ENCODE results near the gene ZNF598.

ZNF598 gene

DNA sequence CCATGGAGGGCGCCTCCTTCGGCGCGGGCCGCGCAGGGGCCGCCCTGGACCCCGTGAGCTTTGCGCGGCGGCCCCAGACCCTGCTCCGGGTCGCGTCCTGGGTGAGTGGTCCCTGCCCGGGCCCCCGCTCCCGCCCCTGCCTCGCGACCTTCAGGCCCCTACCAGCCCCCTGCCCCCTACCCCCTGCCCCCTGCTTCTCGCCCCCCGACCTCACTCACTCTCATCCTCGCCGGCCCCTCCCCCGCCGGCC lies 19.6 kb downstream of the ZNF598 start:
- no peak for FAIRE-seq

DNA sequence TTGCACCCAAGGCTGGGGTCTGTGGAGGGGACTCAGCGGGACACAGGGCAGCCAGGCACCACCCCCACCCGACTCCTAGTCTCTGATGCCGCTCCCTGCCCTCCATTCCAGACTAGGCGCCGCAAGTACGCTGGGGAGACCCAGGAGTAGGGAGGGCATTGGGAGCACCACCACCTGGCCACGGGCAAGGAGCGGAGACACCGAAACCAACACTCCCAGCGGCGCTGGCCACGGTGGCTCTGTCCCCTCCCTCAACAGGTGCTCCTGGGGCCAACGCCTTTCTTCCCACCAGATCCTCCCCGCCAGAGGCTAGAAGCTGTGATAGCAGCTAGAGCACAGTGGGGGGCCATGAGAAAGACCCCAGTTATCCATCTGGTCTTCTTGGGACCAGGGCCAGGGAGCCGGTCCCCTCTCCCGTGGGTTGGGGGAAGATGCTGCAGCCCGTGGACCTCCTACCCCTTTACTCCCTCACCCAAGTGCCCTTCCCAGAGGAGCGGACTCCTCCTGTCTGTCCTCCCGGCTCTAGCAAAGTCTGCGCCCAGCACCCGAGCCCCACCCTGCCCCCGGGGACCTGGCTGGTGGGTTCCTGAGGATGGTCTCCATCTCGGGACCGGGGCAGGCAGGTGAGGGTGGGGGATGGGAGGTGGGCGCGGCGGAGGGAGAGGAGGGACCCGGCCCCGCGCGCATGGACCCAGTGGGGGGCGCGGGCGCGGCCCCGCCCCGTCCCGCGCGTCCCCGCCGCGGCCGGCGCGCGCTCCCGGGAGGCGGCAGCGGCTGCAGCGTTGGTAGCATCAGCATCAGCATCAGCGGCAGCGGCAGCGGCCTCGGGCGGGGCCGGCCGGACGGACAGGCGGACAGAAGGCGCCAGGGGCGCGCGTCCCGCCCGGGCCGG lies 20.2 kb downstream of the ZNF598 start, which contains the start of gene SYNGR3:
Gene SYNGR3 (plus strand): TSS at position 762 of the 892 bp plus-strand sequence. CDS start 133 bp downstream, outside the sequence.
- no peak for FAIRE-seq

DNA sequence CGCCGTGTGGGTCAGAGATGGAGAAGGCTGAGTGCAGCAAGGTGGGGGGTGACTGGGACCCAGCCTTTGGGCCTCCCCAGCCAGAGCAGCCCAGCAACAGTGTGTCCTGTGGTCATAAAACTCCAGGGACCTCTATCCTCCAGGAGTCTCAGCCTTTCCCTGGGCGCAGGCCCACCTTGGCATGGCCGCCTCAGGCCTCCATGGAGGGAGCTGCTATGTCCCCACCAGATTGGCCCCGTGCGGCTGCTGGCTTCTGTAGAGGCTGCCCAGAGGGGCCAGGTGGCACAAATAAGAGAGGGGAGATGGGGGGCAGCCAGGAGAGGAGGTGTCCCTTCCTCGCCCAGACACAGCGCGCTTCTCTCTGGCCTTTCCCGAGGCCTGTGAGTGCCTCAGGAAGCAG lies 22.4 kb downstream of the ZNF598 start:
- FAIRE-seq = no peak

DNA sequence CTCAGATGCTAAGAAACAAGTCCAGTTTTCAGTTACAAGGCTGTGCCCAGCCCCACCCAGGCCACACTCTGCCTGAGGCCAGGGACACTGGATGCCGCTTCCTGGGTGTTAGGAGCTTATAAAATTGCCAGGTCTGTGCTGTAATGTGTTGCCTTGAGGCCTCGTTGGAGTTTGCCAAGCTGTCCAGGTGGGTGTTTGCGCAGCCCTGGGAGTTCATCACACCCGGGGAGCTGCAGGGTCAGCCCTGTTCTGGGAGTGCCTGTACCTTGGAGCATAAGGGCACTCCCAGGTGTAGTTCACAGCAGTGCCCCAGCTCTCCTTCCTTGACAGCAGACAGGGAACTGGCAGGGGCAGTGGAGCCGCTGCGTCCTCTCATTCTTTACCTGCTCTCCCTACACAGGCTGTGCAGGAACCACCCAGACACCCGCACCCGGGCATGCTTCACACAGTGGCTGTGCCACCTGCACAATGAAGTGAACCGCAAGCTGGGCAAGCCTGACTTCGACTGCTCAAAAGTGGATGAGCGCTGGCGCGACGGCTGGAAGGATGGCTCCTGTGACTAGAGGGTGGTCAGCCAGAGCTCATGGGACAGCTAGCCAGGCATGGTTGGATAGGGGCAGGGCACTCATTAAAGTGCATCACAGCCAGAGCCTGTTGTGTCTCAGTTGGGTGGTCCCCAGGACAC lies 24.0 kb downstream of the ZNF598 start:
- FAIRE-seq = no peak

DNA sequence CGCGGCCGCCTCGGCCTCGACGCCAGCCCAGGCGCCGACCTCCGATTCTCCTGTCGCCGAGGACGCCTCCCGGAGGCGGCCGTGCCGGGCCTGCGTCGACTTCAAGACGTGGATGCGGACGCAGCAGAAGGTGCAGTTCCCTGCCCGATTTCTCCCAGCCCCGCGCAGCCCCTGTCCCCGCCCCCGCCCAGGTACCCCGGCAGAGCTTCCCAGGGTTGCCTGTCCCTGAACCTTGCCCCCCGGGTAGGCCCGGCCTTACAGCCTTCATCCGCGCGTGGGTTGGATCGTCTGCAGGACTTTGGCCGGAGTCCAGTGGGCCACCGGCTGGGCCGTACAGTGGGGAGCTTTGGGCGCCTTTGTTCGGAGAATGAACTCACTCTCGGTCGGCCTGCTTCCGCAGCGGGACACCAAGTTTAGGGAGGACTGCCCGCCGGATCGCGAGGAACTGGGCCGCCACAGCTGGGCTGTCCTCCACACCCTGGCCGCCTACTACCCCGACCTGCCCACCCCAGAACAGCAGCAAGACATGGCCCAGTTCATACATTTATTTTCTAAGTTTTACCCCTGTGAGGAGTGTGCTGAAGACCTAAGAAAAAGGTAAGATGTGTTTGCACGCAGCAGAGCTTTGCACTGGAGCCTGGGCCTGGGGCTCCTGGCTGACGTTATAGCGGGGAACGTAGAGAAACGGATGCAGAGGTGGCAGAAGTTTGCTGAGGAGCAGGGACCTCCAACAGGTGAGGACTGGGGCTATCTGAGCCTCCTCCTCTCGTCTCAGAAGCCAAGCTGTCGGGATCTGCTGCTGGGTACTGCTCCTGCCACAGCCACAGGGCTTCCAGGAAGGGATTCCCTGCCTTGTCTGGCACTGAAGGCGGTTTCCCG lies 25.0 kb downstream of the ZNF598 start:
- no peak for FAIRE-seq

DNA sequence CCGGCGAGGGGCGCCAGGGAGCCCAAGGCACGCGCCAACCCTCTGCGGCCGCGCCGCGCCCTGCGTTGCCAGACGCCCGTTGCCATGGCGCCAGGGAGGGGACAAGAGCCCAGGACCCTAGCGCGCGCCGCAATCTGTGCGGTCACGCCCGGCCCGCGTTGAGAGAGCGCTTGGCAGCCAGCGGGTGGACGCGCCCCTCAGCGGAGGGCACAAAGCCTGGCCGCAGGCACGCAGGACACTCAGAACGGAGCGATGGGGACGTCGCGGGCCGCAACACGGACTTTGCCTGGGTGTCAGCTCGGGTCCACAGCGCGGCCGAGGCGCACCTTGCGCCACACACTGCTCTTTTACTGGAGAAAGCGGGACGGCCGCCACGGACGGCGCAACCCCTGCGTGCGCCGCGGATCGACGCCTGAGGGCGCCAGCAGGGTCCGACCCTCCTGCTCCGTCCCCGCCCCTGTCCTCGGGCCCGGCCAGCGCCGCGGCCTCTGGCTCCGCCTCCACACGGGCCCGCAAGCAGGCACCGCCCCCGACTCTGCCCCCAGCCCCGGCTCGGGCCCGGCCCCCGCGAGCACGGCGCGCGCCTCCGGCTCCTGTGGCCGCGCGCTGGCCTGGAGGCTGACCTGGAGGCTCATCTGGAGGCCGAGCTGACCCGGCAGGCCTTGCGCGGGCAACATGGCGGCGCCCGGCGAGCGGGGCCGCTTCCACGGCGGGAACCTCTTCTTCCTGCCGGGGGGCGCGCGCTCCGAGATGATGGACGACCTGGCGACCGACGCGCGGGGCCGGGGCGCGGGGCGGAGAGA lies 25.9 kb downstream of the ZNF598 start, which contains the start of gene GFER:
Gene GFER (plus strand): TSS at position 650 of the 803 bp plus-strand sequence. CDS start 26 bp downstream, at position 676.
- FAIRE-seq = no peak

DNA sequence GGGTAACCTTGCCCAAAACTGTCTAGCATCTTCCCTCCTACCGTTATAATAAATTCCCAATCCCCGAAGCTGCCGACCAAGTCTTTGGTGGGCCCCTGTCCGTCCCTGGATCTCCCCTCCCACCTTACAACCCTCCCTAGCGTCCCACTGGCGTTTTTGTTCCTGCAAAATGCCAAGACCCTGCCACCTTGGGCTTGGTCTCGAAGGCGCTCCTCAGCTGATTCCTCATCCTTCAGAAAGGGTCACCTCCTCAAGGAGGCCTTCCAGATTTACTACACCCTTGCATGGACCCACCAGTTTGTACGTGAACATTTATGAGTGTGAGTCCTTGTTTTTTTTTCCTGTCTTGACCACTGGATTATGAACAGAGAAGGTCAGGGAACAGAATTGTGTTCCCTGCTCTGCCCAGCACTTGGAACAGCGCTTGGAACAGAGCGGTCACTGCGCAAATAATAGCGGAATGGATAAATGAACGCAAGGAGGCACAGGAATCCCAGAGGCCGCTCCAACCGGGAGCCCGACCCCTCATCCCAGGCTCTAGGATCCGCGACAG lies 26.6 kb downstream of the ZNF598 start:
- no peak for FAIRE-seq

DNA sequence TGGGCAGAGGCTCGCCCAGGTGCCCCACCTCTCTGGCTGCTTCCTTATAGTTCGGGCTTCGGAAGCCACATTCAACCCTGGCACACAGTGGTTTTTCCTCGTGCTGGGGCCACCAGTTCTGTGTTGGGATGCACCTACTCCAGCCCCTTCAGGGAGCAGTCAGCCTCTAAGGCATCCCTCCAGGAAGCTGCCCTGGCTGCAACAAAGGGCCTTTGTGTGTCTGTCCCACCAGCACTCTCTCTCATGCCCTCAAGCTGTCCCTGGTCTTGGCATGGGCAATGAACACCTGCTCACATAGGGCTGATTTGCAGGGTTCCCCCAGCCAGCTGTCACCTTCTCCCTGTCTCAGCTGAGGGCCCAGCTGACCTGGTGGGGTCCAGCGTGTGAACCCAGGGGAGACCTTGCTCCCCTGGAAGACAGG lies 27.6 kb downstream of the ZNF598 start:
- no peak for FAIRE-seq

DNA sequence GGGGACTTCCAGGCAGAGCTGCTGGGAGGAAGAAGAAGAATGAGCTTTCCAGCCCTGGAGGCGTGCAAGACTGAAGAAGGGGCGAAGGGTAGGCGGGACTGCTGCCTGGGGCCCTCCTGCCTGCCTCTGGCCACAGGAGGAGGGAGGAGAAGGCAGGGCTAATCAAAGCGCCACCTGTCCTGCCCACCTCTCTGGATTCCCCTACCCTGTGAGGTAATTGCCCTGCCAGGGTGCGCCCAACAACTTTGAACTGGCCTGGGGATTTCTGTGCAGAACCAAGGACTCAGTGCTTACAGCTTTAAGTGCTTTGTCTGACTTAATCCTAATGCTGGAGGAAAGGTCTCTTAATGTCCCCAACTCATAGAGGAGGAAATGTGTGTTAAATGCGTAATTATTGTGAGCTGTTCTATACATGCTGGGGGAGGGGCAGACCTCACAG lies 28.2 kb downstream of the ZNF598 start, which contains the start of gene NOXO1:
Gene NOXO1 (minus strand): TSS at position 72 of the 439 bp plus-strand sequence. CDS start 290 bp downstream, outside the sequence.
- no peak for FAIRE-seq

DNA sequence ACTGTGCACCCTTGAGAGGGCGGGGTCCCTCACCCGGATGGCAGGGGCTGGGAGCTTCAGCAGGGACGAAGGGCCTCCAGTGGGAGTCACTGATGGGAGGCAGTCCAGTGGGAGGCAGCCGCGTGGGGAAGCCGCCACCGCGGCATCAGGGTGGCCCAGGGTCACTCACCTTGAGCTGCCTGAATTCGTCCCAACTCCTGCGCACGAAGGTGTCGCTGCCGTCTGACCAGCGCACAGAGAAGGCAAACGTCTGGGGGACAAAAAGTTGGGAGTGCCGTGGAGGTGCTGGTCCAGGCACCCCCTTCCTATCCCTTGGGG lies 28.9 kb downstream of the ZNF598 start:
- no peak for FAIRE-seq

DNA sequence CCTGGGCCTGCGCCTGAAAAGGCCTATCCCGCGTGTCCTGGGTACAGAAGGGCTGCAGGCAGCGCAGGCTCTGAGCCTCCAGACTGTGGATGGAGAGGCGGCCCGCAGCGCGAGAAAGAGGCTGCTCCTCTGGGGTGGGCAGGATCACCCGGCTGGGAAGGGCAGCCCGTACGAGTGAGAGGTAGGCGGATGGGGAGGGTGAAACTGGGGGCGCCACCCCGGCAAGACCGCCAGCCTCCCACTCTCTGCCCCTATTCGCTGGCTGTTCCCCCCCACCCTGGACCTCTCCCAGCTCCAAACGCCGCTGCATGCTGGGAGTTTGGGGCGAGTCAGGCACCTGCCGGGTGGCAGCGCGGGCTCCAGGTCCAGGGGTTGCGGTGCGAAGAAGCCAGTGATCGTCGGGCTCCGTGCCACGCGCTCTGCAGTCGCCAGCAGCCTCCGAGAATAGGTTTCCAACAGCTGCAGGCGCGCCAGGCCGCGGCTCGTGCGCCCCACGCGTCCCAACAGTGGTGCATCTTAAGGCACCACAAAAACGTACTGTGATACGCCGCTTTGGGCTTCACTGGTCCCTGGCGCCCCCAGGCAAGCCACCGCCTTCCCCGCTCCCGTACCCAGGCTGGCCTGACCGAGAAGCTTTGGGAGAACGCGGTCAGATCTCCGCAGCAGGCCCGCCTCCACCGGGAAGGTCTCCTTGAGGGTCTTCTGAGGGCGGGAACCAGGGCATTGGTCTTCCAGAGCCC lies 29.4 kb downstream of the ZNF598 start:
- no peak for FAIRE-seq

DNA sequence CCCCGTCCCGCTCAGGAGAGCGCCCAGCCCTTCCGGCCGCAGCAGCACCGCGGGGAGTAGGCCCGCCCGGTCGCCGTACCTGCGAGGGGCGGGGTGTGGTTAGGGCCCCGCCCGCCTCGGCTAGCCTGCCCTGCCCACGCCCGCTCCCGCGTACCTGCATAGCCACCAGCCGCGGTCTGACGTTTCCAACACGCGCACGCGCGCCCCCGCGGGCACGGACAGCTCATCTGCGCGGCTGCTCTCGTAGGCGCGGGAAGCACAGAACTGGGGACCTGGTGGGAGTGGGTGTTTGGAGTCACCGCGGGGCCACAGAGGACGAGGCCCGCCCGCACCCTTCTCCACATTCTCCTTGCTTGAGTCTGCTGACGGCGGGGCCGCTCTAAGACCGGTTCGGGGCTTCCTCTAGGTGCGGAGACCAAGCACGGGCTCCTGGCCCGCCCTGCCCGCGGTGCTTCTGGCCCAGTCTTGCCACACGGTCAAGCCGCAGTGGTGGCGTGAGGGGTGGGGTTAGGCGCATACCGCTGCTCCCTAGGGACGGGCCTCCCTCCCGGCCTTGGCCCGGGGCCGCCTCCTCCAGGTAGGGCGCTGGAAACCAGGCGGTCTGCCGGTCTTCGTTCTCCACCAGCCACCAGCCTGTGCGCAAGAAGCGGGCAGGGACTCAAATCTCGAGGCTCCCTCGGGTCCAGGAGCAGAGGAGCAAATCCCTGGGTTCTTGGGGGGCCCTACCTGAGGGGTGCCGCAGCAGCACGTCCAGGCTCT lies 30.2 kb downstream of the ZNF598 start:
- no peak for FAIRE-seq

DNA sequence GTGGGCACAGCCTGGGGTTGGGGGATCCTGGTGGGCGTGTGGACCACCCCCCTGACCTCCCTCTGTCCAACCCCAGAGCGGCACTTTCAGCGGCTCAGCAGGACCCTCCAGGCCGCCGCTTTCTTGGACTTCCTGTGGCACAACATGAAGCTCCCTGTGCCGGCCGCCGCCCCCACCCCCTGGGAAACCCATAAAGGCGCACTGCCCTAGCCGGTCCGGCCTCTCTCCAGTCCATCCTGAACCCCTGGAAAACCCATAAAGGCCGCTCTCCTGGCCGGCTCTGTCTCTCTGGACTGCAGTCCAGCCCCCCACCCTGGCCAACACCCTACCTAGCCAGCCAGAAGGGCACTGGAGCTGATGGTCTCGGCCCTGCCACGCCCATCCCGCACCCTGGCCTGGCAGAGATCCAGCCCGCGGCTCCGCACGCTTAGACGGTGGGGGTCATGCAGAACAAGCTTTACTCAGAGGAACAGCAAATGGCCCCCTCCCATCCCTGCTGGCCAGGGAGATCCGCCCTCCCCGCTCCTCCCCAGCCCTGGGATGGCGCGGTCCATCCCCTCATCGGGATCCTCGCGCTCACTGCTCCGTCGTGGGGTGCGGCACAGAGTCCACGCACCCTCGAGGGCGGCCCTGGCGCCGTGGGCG lies 31.0 kb downstream of the ZNF598 start:
- no peak for FAIRE-seq

DNA sequence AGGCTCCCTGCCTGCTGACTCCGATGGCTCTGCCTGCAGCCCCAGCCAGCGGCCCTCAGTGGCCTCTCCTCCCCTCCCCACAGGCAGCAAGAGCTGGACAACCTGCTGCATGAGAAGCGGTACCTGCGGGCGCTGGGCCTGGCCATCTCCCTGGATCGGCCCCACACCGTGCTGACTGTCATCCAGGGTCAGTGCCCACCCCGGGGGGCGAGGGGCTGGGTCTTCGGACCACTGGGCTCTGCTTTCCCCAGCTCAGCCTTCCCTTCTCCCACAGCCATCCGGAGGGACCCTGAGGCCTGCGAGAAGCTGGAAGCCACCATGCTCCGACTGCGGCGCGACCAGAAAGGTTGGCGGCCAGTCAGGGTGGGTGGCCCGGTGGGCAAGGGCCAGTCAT lies 31.7 kb downstream of the ZNF598 start:
- FAIRE-seq = no peak

DNA sequence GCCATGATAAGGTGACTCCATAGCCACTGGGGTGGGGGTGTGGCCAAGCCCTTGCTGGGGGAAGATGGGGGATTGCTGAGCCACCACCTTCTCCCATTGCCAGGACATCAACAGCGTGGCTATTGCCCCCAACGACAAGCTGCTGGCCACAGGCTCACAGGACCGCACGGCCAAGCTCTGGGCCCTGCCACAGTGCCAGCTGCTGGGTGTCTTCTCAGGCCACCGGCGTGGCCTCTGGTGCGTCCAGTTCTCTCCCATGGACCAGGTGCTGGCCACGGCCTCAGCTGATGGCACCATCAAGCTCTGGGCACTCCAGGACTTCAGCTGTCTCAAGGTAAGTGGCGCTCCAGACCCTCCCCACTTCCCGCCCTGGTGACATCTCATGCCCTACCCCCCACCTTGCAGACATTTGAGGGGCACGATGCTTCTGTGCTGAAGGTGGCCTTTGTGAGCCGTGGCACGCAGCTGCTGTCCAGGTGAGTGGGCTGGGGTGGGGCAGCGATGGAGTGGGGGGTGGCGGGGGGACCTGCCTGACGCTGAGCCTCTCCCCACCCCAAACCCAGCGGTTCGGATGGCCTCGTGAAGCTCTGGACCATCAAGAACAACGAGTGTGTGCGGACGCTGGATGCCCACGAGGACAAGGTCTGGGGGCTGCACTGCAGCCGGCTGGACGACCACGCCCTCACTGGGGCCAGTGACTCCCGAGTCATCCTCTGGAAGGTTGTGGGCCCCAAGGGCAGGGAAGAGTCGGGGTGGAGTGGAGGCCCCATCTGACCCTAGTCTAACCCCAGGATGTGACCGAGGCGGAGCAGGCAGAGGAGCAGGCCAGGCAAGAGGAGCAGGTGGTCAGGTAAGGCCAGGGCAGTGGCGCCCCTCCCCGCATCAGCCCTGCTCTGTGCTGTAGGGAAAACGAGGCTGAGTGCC lies 32.4 kb downstream of the ZNF598 start:
- no peak for FAIRE-seq

DNA sequence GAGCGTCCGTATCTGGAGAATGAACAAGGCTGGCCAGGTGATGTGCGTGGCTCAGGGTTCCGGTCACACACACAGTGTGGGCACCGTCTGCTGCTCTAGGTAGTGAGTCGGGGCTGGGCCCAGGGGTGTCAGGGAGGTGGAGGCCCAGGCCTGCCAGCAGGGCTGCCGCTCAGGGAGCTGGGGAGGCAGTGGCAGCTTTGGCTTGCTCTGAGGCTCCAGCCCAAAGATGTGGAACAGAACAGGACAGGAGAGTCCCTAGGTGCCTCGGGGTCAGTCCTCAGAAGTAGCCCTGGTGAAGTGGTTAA lies 33.5 kb downstream of the ZNF598 start:
- no peak for FAIRE-seq

DNA sequence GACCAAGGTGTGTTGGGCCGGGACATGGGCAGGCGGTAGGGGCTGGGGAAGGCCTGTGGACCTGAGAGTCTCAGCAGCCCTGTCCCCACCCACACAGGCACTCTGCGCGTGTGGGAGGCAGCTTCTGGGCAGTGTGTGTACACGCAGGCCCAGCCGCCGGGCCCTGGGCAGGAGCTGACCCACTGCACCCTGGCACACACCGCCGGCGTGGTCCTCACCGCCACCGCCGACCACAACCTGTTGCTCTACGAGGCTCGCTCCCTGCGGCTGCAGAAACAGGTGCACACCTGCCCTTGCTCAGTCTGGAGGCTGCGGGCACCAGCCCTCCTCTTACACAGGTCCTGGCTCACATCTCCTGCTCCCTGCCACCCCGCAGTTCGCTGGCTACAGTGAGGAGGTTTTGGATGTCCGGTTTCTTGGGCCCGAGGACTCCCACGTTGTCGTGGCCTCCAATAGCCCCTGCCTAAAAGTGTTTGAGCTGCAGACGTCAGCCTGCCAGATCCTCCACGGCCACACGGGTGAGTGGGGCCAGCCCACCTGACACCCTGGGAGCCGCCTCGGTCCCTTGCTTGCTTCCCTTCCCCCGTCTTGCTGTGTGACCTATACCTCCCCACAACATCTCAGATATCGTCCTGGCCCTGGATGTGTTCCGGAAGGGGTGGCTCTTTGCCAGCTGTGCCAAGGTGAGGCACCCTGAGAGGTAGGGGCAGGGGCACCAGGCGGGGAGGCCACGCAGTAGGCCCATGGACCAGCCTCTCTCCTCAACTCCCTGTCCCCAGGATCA lies 34.0 kb downstream of the ZNF598 start:
- FAIRE-seq = no peak

Data from A204.1 (cell line).